Activated T-cell treated with anti-CD3 and anti-CD28 coated beads, Interleukin-2, amount 50 U/mL, for 72 hours (primary cell): ENCODE data around the gene PPP2R3B. TPM values are rescaled to one million over a fixed set of nuclear protein-coding genes. Genes with fewer than 3 reads are reported as not detected.
"Not testable (repeated sequence)": the region's sequence is repeated elsewhere in the genome, so short reads cannot be mapped to it uniquely, and the experiment has no call there.

Experiments
- ATAC-seq, 2 donors: fragments of 150-1000 bp; cut with Tn5 transposase; replicated peaks in 1 of 2; 2 replicates each; pipeline ENCODE4 v1.10.0; 2021; ENCODE audit warnings: moderate library complexity in 2 of 2, mild to moderate bottlenecking in 1 of 2
- DNase-seq, 2 donors: peaks; one replicate each; pipeline ENCODE4 v3.0.0; 2021 to 2022; ENCODE audit warnings: mixed read lengths in 1 of 2
- H3K27ac Mint-ChIP-seq: one replicate; pipeline ENCODE4 v1.8.0; 2022; ENCODE audit warnings: mild to moderate bottlenecking, moderate library complexity, mixed read lengths
- H3K27me3 Mint-ChIP-seq: one replicate; pipeline ENCODE4 v1.8.0; 2022; ENCODE audit warnings: low read depth, mixed read lengths
- H3K36me3 Mint-ChIP-seq, 2 donors: one replicate each; pipeline ENCODE4 v1.8.0; 2022; ENCODE audit warnings: mixed read lengths in 2 of 2, mild to moderate bottlenecking in 1 of 2; ENCODE audit not compliant: insufficient read depth in 2 of 2
- H3K4me1 Mint-ChIP-seq: one replicate; pipeline ENCODE4 v1.8.0; 2022; ENCODE audit warnings: low read depth, mixed read lengths
- H3K4me3 Mint-ChIP-seq, 2 donors: one replicate each; pipeline ENCODE4 v1.8.0; 2022; ENCODE audit warnings: mild to moderate bottlenecking in 2 of 2, mixed read lengths in 2 of 2, moderate library complexity in 2 of 2
- H3K9me3 Mint-ChIP-seq, 2 donors: one replicate each; pipeline ENCODE4 v1.8.0; 2022; ENCODE audit warnings: mixed read lengths in 2 of 2
- total RNA-seq, 2 donors: library from RNA; stranded (reverse); gene quantifications; one replicate each; pipeline ENCODE4 v1.2.3, GENCODE V29; 2022

The PPP2R3B gene
- total RNA-seq, 2 donors from 2014 or later = 44.7 to 50.1 TPM

DNA sequence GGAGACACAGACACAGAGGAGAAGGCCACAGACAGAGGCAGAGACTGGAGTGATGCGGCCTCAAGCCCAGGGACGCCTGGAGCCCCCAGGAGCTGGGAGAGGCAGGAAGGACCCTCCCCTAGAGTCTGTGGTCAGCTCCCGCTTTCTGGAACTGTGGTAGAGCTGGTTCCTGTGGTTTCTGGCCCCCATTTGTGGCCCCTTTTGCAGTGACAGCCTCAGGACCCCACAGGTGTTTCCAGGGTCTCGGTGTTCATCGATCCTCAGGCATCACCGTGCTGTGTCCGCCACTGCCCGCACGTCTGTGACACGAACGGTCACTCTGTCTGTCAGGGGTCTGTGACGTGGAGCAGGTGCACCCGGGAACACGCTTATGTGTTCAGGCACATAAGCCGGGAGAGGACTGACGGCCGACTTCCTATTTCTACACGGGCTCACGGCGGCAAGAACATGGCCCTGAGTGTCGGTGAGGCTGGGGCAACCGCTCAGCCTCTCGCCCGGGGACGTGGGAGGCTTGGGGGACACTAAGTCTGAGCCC lies 76.0 kb downstream of the PPP2R3B start:
- Mint-ChIP-seq H3K27ac (no peak overlapping the region), H3K27me3 (no peaks in the 10 kb centered on the region), H3K4me1 (no peaks in the 10 kb centered on the region), H3K4me3 (no peak overlapping the region), H3K36me3 (peaks cover 9 to 18% of the 10 kb centered on the region in 2 donors), H3K9me3 (no peaks in the 10 kb centered on the region)
- DNase-seq (no peak), ATAC-seq (no peak)

DNA sequence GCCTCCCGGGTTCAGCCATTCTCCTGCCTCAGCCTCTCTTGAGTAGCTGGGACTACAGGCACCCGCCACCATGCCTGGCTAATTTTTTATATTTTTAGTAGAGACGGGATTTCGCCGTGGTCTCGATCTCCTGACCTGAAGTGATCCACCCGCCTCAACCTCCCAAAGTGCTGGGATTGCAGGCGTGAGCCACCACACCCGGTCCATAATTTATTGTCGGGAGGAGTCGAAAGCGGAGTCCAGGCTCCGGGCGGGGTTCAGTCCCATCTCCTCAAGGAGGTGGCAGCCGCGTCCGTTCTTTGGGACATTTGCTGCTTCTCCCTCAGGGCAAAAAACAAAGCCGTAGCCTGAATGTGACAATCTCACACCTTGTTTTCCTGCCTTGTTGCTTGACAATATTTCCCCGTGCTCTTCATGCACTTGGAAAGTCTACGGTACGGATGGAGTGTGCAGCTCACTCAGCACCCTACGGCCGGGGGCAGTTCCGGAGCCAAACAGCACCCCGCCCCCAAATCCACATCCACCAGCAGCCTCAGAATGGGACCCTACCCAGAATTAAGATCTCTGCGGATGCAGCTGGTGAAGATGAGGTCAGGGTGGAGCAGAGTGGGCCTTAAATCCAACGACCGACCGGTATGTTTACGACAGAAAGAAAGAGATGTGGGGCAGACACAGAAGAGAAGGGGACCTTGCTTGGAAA lies 77.7 kb downstream of the PPP2R3B start:
- ATAC-seq = no peak
- Mint-ChIP-seq H3K4me1 (no peaks in the 10 kb centered on the region), H3K36me3 (peaks cover 9 to 29% of the 10 kb centered on the region in 2 donors), H3K27me3 (no peaks in the 10 kb centered on the region), H3K4me3 (no peak overlapping the region), H3K27ac (no peak overlapping the region), H3K9me3 (no peaks in the 10 kb centered on the region)
- no peak for DNase-seq

DNA sequence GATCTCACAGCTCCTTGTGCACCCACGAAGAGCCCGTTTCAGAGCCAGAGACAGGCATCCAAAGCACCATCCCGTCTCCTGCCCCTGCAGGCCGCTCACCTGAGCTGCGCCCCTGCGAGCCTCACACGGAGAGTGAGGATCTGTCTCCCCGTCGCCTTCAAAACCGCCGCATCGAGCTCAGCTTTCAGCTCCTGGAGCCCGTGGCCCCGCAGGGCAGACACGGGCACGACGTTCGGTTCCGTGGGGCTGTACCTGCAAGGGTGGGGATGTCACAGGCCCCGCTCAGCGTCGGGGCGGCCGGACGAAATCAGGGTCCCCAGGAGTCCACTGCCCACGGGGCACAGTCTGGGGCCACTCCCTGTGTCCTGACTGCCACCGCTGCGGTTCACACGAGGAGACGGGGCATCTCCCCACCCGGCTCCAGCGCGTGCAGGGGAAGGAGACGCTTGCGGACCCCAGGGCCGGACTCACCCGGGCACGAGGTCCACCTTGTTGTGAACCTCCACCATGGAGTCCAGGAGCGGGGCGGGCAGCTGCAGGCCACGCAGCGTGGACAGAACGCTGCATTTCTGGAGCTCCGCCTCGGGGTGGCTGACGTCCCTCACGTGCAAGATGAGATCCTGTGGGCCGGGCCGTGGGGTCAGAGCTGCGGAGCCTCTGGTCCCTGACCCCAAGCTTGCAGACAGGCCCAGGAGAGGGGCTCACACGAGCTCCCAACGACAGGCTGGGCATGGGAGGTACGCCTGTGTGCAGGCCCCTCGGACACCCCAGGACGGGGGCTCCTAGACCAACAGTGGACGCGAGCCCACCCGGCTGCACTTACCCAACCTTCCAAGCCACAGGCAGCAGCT lies 79.2 kb downstream of the PPP2R3B start:
- no peak for DNase-seq
- Mint-ChIP-seq H3K27me3 (no peaks in the 10 kb centered on the region), H3K27ac (no peak overlapping the region), H3K36me3 (peaks cover 9 to 33% of the 10 kb centered on the region in 2 donors), H3K4me3 (no peak overlapping the region), H3K9me3 (no peaks in the 10 kb centered on the region), H3K4me1 (no peaks in the 10 kb centered on the region)
- no peak for ATAC-seq

DNA sequence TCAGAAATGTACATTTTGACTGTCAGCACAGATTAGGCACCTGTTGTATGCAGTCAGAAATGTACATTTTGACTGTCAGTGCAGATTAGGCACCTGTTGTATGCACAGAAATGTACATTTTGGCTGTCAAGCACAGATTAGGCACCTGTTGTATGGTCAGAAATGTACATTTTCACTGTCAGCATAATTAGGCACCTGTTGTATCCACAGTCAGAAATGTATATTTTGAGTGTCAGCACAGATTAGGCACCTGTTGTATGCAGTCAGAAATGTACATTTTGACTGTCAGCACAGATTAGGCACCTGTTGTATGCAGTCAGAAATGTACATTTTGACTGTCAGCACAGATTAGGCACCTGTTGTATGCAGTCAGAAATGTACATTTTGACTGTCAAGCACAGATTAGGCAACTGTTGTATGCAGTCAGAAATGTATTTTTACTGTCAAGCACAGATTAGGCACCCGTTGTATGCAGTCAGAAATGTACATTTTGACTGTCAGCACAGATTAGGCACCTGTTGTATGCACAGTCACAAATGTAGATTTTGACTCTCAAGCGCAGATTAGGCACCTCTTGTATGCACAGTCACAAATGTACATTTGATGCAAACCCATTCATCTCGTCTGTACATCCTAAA lies 80.0 kb downstream of the PPP2R3B start:
- not testable (repeated sequence) for H3K27me3 Mint-ChIP-seq, ATAC-seq, H3K27ac Mint-ChIP-seq, DNase-seq, H3K4me1 Mint-ChIP-seq, H3K4me3 Mint-ChIP-seq, H3K9me3 Mint-ChIP-seq
- peaks cover 4 to 33% of the 10 kb centered on the region in 2 donors for H3K36me3 Mint-ChIP-seq

DNA sequence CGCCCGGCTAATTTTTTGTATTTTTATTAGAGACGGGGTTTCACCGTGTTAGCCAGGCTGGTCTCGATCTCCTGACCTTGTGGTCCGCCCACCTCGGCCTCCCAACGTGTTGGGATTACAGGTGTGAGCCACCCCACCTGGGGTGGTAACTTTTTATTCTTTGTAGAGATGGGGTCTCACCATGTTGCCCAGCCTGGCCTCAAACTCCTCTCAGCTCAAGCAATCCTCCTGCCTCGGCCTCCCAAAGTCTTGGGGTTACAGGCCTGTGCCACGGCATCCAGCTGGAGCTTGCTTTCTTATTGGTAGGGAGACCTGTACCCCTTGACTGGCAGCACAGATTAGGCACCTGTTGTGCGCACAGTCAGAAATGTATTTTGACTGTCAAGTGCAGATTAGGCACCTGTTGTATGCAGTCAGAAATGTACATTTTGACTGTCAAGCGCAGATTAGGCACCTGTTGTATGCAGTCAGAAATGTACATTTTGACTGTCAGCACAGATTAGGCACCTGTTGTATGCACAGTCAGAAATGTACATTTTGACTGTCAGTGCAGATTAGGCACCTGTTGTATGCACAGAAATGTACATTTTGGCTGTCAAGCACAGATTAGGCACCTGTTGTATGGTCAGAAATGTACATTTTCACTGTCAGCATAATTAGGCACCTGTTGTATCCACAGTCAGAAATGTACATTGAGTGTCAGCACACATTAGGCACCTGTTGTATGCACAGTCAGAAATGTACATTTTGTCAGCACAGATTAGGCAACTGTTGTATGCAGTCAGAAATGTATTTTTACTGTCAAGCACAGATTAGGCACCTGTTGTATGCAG lies 80.7 kb downstream of the PPP2R3B start:
- H3K27ac Mint-ChIP-seq, H3K27me3 Mint-ChIP-seq, H3K4me3 Mint-ChIP-seq, ATAC-seq, H3K9me3 Mint-ChIP-seq, DNase-seq, H3K4me1 Mint-ChIP-seq: not testable (repeated sequence)
- H3K36me3 Mint-ChIP-seq = peaks cover 6 to 37% of the 10 kb centered on the region in 2 donors

DNA sequence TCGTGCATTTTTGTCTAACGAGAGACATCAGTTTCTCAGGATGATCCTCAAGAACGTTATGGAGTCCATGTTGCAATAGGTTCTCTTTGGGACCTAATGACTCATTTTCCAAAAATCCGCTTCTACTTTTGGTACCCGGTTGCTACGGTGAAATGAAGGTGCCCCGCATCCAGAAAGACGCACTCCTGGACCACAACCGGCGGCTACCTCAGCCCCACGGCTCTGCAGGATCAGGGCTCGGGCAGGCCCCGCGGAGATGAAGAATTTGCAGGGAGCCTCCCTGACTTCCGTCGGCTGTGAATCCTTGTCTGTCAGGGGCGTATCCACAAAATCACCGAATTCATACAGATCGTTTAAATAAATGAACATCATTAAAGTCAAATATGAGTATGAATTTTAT lies 83.7 kb downstream of the PPP2R3B start:
- no peak for ATAC-seq

DNA sequence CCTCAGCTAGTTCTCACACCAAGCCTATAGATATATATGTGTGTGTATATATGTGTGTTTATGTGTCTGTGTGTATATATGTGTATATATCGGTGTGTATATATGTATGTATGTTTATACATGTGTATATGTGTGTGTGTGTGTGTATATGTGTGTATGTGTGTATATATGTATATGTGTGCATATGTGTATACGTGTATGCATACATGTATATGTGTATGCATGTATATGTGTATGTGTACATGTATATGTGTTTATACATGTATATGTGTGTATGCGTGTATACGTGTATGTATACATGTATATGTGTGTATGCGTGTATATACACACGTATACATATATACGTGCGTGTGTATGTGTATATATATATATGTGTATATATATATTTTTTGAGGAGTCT lies 86.4 kb downstream of the PPP2R3B start:
- Mint-ChIP-seq H3K36me3 (peaks cover 7 to 31% of the 10 kb centered on the region in 2 donors), H3K4me3 (no peak overlapping the region), H3K27ac (no peak overlapping the region), H3K27me3 (no peaks in the 10 kb centered on the region), H3K9me3 (no peaks in the 10 kb centered on the region), H3K4me1 (no peaks in the 10 kb centered on the region)
- ATAC-seq (peak in 1 of 2 donors; percentile 4), DNase-seq (no peak)

More for the DNA sequence above, 83.7 kb downstream of the PPP2R3B start:
- Mint-ChIP-seq H3K4me3 (no peak overlapping the region), H3K9me3 (no peaks in the 10 kb centered on the region), H3K27ac (no peak overlapping the region), H3K36me3 (peaks cover 4 to 32% of the 10 kb centered on the region in 2 donors), H3K4me1 (no peaks in the 10 kb centered on the region), H3K27me3 (no peaks in the 10 kb centered on the region)
- no peak for DNase-seq

DNA sequence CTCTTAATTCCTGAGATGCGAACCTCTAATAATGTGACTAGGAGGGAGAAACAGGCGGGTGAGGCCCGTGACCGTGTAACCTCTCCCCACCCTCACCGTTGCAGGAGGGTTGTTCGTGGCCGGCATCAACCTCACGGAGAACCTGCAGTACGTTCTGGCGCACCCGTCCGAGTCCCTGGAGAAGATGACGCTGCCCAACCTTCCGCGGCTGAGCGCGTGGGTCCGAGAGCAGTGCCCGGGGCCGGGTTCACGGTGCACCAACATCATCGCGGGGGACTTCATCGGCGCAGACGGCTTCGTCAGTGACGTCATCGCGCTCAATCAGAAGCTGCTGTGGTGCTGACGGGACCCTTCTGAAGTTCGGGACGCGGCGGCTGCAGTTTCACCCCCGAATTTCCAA lies 87.7 kb downstream of the PPP2R3B start:
- H3K4me1 Mint-ChIP-seq = no peaks in the 10 kb centered on the region
- H3K36me3 Mint-ChIP-seq = peaks cover 7 to 21% of the 10 kb centered on the region in 2 donors
- ATAC-seq = no peak
- H3K9me3 Mint-ChIP-seq = no peaks in the 10 kb centered on the region
- no peak overlapping the region for H3K4me3 Mint-ChIP-seq
- no peak overlapping the region for H3K27ac Mint-ChIP-seq
- DNase-seq = no peak
- H3K27me3 Mint-ChIP-seq = no peaks in the 10 kb centered on the region

DNA sequence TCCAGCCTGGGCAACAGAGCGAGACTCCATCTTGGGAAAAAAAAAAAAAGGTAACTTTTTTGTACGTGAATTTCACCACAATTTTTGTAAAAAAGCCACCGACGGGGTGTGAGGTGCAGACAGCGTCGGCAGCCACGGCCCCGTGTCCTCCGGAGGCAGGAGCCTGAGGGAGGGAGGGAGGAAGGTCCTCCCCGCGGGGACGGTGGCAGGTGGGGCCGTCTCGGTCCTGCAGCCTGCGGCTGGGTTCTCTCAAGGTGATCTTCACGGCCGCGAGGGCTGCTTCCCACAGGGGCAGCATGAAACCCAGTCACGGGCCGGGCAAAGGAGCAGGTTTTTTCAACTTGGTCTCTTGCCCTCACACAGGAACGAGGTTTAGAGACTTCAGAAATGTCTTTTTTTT lies 91.6 kb downstream of the PPP2R3B start:
- Mint-ChIP-seq H3K9me3 (no peaks in the 10 kb centered on the region), H3K27ac (no peak overlapping the region), H3K4me3 (no peak overlapping the region), H3K4me1 (no peaks in the 10 kb centered on the region), H3K36me3 (peaks cover 7 to 13% of the 10 kb centered on the region in 2 donors), H3K27me3 (no peaks in the 10 kb centered on the region)
- DNase-seq (no peak), ATAC-seq (no peak)

DNA sequence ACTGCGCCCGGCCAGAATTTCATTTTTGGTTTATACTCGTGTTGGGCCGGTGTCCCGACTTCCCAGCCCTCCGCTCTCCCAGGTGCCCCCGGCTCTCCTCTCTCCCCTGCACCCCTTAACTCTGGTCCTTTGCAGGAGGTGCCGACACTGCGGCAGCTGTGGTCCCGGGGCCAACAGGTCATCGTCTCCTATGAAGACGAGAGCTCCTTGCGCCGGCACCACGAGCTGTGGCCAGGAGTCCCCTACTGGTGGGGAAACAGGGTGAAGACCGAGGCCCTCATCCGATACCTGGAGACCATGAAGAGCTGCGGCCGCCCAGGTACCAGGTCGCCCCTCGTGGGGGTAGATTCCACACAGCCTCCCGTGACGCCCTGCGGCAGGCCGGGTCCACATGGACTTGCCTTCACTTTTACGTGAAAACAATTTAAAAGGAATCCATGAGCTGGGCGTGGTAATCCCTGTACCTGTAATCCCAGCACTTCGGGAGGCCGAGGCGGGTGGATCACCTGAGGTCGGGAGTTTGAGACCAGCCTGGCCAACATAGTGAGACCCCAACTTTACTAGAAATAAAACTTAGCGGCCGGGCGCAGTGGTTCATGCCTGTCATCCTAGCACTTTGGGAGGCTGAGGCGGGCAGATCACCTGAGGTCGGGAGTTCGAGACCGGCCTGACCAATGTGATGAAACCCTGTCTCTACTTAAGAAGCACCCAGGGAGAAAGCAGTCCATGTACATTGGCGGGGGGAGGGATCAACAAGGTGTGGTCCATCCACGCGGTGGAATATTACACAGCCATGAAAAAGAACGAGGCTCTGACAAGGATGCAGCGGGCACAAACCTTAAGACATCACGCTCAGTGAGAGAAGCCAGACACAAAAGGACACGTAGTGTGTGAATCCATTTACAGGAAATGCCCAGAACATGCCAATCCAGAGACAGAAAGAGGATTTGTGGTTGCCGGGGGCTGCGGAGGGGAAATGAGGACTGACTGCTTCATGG lies 93.5 kb downstream of the PPP2R3B start:
- Mint-ChIP-seq H3K9me3 (no peaks in the 10 kb centered on the region), H3K27me3 (no peaks in the 10 kb centered on the region), H3K36me3 (peaks cover 7 to 13% of the 10 kb centered on the region in 2 donors), H3K4me3 (no peak overlapping the region), H3K27ac (no peak overlapping the region), H3K4me1 (no peaks in the 10 kb centered on the region)
- DNase-seq = no peak
- ATAC-seq = no peak

DNA sequence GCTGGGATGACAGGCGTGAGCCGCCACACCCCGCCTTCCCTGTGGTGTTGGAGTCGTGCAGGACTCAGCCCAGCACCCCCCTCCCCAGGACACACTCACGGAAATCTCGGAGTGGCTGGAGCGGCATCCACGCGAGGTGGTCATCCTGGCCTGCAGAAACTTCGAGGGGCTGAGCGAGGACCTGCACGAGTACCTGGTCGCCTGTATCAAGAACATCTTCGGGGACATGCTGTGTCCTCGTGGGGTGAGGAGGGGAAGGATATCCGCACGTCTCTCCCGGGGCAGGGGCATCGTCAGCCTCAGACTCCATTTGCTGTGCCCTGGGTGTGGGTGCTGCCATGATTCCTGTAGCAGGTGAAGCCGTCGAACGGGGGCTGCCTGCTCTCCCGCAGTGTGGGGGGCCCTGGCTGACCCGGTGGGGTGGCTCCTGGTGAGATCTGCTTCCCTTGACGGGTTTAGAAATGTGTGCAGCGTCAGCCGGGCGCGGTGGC lies 95.3 kb downstream of the PPP2R3B start:
- no peaks in the 10 kb centered on the region for H3K27me3 Mint-ChIP-seq
- DNase-seq (no peak), ATAC-seq (no peak)
- no peaks in the 10 kb centered on the region for H3K4me1 Mint-ChIP-seq
- H3K9me3 Mint-ChIP-seq = no peaks in the 10 kb centered on the region
- peaks cover 4 to 15% of the 10 kb centered on the region in 2 donors for H3K36me3 Mint-ChIP-seq
- no peak overlapping the region for H3K27ac Mint-ChIP-seq
- no peak overlapping the region for H3K4me3 Mint-ChIP-seq
